CD4-positive, alpha-beta T cell treated with Interleukin-17A for 1 hour (primary cell): Measurements from ENCODE around the gene FANK1.

ENCODE experiments used
- DNase-seq: peaks from one replicate; pipeline ENCODE4 v3.0.0-alpha.2; 2020

FANK1 gene

DNA sequence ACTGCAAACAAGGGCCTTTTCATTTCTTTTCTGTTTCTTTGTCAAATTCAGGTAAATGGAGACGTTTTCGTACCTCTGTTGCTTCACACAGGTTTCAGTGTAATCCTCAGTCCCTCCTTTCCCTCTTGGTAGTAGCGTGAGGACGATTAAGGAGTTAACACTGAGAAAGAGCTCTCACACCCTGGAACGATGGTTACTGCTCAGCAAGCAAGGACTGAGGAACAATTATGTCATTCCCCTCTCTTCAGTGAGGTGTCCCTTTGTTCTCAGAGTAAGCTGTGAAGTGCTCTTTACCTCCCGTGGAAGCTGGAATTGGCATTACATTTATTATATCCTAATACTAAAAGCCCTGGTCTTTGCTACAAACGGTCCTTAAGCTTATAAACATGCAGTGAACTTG, 95.9 kb downstream of the FANK1 start:
- no peak for DNase-seq

DNA sequence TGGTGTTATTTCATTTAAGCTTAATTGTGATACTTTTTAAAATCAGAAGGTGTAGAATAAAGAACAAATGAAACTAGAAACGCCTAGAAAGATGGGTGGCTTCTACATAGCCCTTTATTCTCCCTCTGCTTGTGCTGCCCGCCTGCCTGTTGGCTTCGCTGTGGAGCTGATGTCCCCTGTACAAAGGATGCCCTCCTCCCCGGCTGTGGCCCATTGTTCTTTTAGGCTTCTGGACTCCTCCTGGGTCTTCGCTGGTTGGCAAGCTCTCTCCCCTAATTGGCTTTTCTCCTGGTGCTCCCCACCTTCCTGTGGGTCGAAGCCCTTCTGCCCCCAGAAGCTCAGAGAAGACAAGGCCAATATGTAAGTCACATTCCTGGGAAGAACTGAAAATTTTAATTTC, 98.2 kb downstream of the FANK1 start:
- DNase-seq: no peak

DNA sequence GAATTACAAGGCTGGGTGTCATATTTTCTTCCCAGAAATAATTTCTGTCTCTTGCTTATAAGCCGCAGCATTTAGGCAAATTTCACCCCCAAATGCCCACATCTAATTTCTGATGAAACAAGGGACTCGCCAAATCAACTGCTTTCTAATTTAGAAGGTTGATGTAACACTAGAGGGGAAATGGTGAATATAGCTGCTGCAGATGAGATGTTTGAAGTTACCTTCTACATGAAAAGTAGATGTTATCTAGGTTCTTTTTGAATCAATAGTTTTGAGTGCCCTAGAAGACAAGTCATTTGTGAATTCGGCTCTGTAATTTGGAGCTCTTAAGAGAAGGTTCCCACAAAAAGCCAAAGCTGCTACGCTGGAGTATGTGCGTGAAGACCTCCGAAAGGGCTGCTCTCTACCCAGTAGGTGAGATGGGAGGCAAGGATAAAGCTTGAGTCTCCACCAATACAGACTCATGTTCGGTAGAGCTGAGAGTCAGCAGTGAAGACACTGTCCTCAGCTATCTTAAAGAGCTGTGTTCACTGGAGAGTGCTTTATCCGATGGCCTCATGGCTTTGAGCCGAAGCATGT, 99.5 kb downstream of the FANK1 start:
- DNase-seq: no peak

DNA sequence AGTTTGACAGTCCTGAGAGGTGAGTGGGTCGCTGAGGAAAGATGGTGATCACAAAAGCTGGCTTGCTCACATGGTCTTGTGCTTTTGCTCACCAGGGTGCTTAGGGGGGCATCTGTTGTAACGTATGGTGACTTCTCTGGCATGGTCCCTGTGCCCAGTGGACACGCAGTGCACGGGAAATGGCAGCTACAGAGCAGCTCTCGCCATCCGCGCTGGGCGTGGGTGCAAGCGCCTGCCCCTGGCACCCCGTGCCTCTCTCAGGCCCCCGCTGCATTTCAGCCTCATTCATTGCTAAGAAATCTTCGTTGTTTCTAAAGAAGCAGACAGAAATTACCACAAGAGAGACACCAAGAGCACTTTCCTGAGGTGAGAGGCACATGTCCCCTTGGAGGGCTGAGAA, 101.2 kb downstream of the FANK1 start:
- no peak for DNase-seq

DNA sequence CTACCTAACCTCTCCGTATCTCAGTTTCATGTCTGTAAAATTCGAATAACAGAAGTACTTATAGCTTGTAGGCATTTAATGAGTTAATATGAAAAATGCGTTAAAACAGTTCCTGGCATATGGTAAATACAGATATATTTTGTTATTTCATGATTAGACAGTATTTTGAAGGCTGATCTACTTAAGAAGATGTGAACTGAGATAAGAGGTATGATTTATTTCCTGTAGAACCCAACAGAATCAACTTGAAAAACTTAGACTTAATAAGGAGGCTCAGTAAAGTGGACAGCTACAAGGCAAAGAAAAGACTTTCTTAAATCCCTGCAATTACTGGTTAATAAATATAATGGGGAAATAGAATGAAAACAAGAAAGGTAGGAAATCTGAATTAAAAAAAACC, 103.3 kb downstream of the FANK1 start:
- DNase-seq: no peak

DNA sequence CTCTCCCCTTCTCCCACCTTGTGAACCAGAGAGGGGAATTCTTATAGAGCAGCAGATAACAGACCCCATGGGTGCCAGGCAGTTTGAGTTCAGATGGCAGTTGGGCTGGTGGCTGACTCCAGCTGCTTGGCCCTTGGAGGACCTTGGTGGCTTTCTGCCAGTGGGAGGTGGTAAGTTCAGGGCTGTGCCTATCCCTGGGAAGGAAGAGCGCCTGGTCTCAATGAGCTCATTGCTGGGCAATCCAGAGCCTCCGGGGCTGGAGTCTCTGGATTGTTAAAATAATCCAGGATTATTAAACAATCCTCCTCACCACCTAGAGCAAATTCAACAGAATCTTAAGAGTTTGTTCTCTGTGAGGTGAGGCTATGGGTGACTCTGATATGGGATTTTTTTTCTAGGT, 105.2 kb downstream of the FANK1 start:
- no peak for DNase-seq

DNA sequence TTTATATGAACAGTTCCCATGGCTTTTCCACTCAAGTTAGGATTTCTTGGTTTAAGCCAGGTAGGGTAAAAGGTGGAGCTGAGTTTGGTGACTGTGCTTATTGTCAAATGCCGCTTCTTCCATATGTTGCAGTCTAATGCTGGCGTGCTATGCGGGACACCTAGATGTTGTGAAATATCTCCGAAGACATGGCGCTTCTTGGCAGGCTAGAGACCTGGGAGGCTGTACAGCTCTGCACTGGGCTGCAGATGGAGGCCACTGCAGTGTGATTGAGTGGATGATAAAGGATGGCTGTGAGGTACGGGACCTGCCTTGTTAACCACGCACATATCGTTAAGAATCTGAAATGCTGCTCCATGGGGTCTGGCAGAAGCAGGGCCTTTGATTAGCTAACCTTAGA, 108.4 kb downstream of the FANK1 start:
- no peak for DNase-seq

DNA sequence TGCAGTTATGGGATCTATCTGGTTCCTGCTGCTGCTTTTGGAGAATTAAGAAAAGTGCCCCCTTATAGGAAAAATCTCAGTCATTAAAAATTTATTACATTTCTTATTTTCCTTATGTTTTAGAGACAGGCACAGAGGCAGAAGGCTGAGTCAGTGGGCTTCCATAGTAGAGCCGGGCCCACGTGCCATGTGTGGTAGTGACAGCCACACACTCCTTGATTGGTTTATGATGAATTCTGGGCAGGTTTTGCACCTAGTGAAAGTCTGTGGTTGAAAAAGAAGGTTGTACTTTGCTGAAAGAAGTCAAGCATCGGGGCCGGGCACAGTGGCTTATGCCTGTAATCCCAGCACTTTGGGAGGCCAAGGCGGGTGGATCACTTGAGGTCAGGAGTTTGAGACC, 109.9 kb downstream of the FANK1 start:
- no peak for DNase-seq

DNA sequence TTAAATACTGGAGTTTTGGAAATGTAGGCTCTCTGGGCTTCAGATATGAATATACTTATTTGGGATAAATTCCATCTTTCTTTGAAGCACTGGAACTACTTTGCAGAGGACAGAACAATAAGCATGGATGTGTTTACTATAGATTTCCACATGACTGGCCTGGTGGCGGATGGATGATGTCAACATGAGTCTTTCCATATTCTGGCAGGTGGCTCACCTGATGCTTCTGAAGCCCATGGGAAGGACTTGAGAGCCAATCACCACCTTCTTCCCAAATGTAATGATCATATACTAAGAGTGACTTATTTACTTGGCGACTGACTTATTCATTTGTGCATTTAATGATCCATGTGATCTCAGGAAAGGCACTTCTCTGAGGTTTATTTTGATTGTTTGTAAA, 110.5 kb downstream of the FANK1 start:
- DNase-seq: no peak

DNA sequence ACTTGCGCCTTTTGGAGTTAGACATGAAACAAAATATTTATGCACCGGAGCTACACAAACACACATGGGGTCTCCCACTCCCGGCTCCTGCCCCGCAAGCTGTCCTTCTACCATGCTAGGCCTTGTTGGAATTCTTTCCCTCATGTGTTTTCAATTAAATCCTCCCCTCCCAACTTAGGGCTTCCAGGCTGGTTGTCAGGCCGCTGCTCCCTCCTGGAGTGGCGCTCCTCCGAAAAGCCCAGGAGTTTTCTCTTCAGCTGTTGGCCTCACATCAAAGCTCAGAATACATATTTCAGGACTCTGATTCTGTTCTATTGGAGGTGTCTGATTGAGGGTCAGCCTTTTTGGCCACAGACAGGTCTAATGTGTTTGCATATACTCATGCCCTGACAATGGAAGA, 113.3 kb downstream of the FANK1 start:
- DNase-seq: no peak

DNA sequence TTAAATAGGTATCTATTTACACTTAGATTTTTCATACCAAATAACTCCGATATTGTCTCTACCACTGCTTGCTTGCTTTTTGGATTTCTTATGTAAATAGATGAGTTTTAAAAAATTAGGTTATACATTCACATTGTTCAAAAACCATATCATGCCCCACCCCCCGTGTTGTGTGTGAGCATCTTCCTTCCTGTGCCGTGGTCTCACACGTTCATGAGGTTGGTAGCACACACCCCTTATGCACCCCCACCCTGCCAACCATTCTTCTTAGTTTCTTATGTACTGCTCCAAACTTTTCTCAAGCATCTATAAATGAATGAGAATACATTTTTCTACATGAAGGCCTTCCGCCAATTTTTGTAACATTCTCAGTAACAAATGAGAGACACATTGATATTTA, 115.6 kb downstream of the FANK1 start:
- peak; percentile 31 for DNase-seq

DNA sequence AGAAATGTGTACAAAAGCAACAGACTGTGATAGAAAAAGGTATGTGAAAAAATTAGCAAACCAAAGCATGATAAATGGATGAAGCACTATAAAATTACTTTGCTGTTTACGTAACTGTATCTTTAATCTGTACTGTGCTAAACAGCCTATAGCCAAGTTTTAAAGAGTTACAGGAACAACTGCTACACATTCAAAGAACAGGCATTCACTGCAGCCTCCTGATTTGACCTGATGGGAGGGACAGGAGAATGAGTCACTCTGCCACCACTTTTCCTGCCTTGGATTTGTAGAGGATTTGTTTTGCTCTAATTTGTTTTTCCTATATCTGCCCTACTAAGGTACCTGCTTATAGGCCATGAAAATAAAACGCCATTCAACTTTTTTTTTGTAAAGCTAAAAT, 116.1 kb downstream of the FANK1 start:
- no peak for DNase-seq

DNA sequence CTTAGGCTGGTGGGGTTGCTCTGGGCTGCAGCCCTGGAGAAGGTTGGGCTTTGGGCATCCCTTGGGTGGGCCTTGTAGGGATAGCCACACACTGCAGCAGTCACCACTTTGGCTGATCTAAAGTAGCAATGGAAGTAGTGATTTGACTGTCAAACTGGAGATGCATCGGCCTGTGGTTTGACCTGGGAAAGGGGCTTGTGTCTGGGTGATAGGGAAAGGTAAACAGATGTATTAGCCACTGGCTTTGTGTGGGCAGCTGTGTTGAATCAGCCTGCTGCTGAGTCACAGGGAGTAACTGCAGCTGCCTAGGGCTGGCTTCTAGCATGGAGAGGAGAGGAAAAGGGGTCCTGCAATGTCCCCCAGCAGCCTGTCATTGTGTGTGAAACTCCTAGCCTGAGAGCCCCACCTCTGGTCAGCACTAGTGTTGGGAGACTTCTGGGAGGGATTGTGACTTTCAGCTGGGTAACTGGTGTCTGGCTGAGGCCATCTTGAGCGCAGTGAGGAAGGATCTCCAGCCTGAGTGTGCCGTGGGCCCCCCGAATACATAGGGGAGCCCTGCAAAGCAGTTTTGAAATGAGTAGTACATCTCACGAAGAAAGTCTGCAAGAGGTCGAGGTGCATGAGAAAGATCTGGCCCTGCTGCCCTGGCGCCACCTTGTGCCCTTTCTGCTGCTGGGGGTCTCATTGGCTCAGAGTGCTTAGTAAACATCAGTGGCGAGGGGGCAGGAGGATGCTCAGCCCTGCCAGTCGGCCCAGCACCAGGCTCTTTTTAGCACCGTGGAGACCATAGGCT, 117.3 kb downstream of the FANK1 start:
- DNase-seq: peak; percentile 5

DNA sequence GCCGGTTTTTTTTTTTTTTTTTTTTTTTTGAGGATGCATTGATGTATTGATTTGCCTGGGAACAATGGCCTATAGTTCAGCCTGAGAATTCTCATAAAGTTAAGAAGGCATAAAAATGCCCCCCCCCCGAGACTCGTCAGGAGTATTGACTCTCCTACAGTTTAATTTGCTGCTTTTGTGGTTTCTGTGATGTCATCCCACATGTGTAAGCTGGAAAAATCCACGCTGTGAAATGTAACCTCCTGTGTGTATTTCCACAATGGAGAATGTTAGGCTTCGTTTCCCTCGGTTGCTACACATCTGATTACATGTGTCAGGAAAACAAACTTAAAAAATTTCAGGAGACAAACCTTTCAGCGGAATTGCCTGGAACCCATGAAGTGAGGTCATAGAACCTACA, 117.9 kb downstream of the FANK1 start:
- no peak for DNase-seq

DNA sequence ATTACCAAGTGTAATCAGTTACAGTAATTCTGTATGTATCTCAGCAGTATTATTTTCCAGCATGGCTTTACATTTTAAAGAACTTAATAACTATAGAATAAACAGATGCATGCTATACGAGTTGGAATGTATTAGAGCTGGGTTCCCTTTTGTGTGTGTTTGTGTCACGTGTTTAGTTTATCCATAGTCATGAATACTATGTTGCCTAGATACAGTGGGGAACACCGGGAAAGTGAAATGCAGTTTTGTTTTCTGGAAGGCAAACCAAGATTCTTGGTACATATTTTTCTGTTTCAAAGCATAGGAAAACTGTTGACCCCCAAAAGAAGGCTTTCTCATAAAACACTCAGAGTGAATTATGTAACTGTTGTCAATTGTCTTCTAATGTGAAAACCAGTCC, 119.0 kb downstream of the FANK1 start:
- no peak for DNase-seq

DNA sequence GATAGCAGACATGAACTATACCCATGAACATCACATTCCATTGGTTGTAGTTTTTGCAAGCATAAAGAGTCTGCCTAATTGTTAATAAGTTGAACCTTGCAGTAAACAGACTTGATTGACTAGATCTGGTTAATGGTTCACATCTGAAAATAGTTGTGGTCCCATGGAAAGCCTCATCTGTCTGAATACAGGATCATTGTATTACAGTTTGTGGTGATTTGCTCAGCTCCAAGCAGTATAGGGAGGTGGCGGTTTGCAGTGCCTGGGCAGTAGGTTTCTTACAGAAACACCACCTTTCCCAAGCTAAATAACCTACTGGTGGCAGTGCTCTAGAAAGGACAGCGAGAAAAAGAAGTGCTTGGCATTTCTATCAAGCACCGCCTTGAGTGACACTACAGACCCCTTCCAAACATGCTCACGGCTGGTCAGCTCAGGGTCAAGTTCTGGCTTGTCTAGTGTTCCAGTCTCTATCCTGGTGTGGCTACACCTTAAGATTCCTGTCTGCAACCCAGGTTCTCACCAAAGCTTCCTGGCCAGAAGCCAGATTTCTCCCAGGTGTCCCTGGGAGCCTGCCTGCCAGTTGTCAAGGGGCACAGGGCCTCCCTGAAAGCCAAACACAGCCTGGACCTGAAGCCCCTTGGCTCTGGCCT, 119.9 kb downstream of the FANK1 start:
- no peak for DNase-seq

DNA sequence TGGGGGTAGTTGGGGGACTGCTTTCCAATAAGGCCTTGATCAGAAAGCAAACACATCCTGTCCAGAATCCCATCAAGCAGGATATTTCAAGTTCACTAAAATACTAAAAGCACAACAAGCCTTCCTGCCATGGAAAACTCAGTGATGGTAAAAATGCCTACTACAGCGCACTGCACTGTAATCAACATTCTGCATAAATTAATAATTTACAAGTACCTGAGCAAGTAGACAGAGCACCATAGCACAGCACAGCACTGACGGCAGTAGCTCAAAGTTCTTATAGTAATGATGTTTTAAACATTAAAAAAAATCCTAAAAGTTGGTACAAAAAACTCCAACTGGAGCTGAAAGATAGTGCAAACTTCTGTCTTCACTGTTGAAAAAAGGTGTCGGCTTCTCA, 120.5 kb downstream of the FANK1 start:
- no peak for DNase-seq

DNA sequence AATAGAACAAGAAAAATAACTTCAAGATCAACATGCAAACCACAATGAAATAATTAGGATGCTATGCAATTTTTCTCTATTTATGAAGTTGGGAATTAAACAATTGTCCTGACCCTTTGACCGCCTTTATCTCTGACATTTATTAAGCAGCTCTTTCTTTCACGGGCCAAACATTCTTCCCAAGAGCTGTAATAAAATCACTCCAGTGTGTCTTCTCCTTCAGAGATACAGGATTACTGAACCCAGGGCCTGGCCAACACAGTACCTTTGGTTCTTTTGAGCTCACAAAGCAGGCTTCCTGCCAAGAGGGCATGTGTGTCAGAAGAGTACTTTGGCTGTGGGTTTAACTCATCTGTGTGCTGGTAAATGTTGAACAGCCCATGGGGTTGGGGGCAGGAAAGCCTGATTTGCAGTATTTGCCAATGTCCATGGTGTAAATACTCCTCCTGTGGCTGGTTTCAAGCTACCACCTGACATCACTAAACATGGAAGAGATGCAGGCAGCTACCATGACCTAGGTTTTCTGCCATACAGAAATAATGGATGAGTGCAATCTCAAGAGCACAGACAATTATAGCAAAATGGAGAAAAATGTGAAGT, 121.7 kb downstream of the FANK1 start:
- no peak for DNase-seq

DNA sequence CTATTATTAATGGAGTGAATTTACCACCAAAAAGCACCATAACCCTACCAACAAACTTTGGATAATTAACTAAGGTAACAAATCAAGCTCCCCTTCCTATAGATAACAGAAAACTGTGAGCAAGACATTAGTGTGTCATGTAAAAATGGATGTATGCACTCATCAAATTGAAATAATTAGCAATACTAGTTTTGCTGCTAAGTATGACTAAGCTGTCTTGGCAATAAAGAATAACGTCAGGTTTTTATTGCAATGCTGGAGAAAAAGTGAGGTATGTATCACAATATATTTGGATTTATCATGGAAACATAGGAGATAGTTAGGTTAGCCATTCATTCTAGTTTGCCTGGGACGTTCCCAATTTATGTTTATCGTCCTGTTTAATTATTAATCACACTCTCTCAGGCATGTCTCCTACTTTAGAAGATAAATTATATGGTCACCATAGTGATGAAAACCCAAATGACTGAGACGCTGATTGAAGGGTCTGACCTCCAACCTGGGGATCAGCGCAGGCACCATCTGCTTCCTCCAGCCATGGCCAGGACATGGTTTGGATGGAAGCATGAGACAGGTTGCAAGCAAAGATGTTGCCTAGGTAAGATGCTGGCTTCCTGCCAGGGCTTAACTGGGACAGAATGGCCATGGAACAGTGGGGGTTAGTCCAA, 125.6 kb downstream of the FANK1 start:
- no peak for DNase-seq

DNA sequence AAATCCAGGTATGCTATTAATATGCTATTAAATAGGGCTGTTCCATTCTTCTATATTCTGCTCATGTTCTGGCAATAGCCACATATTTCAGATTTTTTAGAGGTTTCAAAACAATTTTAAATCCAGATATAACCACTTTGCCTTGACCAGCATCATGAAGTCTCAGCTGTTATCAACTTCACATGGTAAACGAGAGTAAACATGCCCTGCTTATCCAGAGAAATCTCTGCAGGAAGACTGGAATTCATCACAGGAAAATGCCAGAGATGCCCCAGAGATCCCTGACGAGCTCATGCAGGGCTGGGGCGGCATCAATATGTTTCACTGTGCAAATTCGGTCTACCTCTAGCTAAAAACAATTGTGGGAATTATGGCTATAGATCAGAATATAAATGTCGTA, 126.5 kb downstream of the FANK1 start:
- DNase-seq: no peak

DNA sequence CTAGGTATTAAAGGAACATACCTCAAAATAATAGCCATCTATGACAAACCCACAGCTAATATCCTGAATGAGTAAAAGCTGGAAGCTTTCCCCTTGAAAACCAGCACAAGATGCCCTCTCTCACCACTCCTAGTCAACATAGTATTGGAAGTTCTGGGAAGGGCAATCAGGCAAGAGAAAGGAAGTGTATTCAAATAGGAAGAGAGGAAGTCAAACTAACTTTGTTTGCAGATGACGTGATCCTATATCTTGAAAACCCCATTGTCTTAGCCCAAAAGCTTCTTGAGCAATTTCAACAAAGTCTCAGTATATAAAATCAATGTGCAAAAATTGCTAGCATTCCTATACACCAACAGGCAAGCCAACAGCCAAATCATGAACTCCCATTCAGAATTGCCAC, 131.3 kb downstream of the FANK1 start:
- no peak for DNase-seq

DNA sequence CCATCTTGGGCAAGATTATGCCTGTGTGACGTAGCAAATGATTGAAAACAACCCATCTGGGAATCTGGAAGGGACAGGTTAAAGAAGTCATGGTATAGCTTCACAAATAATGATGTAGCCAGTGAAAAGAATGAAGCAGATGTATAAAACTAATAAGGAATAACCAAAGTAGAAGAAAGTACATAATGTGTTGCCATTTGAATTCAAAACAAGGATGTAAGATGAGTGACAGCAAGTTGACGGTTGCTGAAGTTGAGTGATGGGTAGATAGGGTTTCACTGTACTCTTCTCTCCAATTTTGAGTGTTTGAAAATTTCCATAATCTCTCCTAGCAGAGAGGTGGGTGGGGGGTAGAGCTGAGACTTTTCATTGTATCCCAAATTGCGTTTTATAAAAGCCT, 133.6 kb downstream of the FANK1 start:
- no peak for DNase-seq

DNA sequence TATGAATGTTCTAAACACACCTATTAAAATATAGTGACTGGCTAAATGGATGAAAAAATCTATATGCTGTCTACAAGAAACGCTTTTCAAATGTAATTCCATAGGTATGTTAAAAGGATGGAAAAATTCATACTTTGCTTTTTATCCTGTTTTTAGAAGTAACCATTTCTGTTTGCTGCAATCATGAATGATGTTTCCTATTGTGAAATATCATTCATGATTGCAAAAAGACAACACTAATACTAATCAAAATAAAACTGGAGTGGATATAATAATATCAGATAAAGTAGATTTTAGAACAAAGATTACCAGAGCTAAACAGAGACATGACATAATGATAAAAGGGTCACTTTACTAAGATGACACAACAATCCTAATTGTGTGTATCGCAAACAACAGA, 138.2 kb downstream of the FANK1 start:
- DNase-seq: no peak

DNA sequence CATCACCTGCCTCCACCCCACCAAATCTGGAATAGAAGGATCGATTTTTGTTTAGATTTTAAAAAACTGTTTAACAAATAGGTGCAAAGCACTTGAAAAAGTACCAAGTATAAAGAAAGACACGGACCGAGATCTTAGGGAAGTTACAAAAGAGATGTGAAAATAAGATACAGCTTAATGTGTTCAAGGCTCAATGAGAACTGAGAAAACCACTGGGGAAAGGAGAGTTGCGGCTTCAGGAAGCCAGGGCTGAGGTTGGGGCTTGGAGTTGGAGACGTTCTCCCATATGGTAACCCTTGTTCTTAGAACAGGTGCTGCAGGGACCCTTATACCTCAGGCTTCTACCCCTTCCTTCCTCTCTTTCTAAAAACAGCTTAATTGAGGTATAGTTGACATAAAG, 140.2 kb downstream of the FANK1 start:
- DNase-seq: no peak
